Fibroblast of villous mesenchyme (primary cell): ENCODE data around the gene ATP8A1. TPM values are rescaled to one million over a fixed set of nuclear protein-coding genes. Genes with fewer than 3 reads are reported as not detected.
"Not testable (repeated sequence)": the region's sequence is repeated elsewhere in the genome, so short reads cannot be mapped to it uniquely, and the experiment has no call there.

Source experiments
- DNase-seq: peaks from one replicate; pipeline ENCODE4 v3.0.0-alpha.2; 2010; ENCODE audit warnings: low read depth
- H3K4me3 ChIP-seq: 2 replicates; pipeline ENCODE4 v1.5.1; 2011; ENCODE audit warnings: low read depth, mild to moderate bottlenecking, low read length
- CTCF ChIP-seq: IDR thresholded peaks from 2 replicates; pipeline ENCODE4 v1.5.1; 2012; ENCODE audit warnings: low read depth, mild to moderate bottlenecking, low read length; ENCODE audit not compliant: insufficient read depth
- total RNA-seq: library from RNA; depleted of rRNA; stranded (reverse); fragments of >200 nt; gene quantifications from 2 replicates; pipeline ENCODE4 v1.2.3, GENCODE V29; 2012

The ATP8A1 gene
- total RNA-seq, 1 donor, result 0.86 TPM

- no peak for DNase-seq
- no peak for TF ChIP-seq CTCF
- H3K4me3 ChIP-seq, result no peak overlapping the region
Observed at GRCh38 chr4:42391981-42392380, 264.9 kb downstream of the ATP8A1 start.

- TF ChIP-seq CTCF, result no peak
- H3K4me3 ChIP-seq, result no peak overlapping the region
- no peak for DNase-seq
Observed at GRCh38 chr4:42391355-42391664, 265.6 kb downstream of the ATP8A1 start.

GRCh38 chr4:42390622-42391354 lies 266.1 kb downstream of the ATP8A1 start:
- H3K4me3 ChIP-seq, result no peak overlapping the region
- TF ChIP-seq CTCF, result no peak
- DNase-seq, result no peak

GRCh38 chr4:42385516-42385915 lies 271.4 kb downstream of the ATP8A1 start:
- DNase-seq, result no peak
- TF ChIP-seq CTCF, result no peak
- no peak overlapping the region for H3K4me3 ChIP-seq

- DNase-seq, result no peak
- TF ChIP-seq CTCF, result no peak
Observed at GRCh38 chr4:42381666-42382065, 275.2 kb downstream of the ATP8A1 start.

GRCh38 chr4:42377497-42377896 lies 279.4 kb downstream of the ATP8A1 start:
- no peak for TF ChIP-seq CTCF
- DNase-seq, result no peak
- no peak overlapping the region for H3K4me3 ChIP-seq

More at GRCh38 chr4:42381666-42382065, 275.2 kb downstream of the ATP8A1 start:
- H3K4me3 ChIP-seq, result no peak overlapping the region

- not testable (repeated sequence) for H3K4me3 ChIP-seq, DNase-seq
Observed at GRCh38 chr4:42372303-42372702, 284.6 kb downstream of the ATP8A1 start.
